ENCODE results near the gene RHBG. TPM values are rescaled to one million over a fixed set of nuclear protein-coding genes. Genes with fewer than 3 reads are reported as not detected.
A peak's percentile ranks its signal among the peaks of the same experiment; 100 is the strongest.
"Not testable (repeated sequence)": the region's sequence is repeated elsewhere in the genome, so short reads cannot be mapped to it uniquely, and the experiment has no call there.

The RHBG gene
- total RNA-seq, 1 donor from 2014 or later = not detected

DNA sequence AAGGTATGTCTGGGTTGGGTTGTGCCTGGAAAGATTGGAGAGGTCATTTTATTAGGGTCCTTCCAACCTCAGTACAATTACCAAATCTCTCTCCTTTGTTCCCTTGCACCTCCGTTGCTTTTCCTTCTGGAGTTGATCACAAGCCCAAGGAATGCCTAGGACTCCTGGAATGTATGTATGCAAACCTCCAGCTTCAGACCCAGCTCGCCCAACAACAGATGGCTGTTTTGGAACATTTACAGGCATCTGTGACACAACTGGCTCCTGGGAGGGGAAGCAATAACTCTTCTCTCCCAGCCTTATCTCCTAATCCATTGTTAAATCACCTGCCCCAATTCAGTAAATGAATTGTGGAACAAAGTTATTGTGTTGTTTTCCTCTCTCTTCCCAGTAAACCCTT, 22.4 kb upstream of the RHBG start:
- H3K4me3 Mint-ChIP-seq (ENCODE audit: unreplicated experiment) = no peak overlapping the region
- peaks cover 7% of the 10 kb centered on the region for H3K4me1 Mint-ChIP-seq (ENCODE audit: low read depth)
- no peak overlapping the region for H3K27ac Mint-ChIP-seq (ENCODE audit: unreplicated experiment)
- no peaks in the 10 kb centered on the region for H3K36me3 Mint-ChIP-seq (ENCODE audit: low read depth)
- DNase-seq (ENCODE audit: low spot score) = no peak
- H3K27me3 Mint-ChIP-seq (ENCODE audit: low read depth) = peaks cover 20% of the 10 kb centered on the region
- TF ChIP-seq, protein P1, sequence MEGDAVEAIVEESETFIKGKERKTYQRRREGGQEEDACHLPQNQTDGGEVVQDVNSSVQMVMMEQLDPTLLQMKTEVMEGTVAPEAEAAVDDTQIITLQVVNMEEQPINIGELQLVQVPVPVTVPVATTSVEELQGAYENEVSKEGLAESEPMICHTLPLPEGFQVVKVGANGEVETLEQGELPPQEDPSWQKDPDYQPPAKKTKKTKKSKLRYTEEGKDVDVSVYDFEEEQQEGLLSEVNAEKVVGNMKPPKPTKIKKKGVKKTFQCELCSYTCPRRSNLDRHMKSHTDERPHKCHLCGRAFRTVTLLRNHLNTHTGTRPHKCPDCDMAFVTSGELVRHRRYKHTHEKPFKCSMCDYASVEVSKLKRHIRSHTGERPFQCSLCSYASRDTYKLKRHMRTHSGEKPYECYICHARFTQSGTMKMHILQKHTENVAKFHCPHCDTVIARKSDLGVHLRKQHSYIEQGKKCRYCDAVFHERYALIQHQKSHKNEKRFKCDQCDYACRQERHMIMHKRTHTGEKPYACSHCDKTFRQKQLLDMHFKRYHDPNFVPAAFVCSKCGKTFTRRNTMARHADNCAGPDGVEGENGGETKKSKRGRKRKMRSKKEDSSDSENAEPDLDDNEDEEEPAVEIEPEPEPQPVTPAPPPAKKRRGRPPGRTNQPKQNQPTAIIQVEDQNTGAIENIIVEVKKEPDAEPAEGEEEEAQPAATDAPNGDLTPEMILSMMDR (IDR thresholded peaks at IDR 0.05) = no peak
- H3K9me3 Mint-ChIP-seq (ENCODE audit: low read depth) = no peaks in the 10 kb centered on the region

DNA sequence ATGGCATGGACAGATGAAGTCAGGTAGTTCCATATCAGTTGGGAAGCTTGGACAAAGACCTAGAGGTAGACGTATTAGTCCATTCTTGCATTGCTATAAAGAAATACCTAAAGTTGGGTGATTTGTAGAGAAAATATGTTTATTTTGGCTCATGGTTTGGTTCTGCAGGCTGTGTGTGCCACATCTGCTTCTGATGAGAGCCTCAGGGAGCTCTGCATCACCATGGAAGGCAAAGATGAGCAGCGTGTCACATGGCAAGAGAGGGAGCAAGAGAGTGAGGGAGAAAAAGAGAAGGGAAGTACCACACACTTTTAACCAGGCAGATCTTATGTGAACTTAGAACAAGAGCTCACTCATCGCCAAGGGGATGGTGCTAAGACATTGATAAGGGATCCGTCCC, 21.7 kb upstream of the RHBG start:
- no peak overlapping the region for H3K27ac Mint-ChIP-seq (ENCODE audit: unreplicated experiment)
- peaks cover 20% of the 10 kb centered on the region for H3K27me3 Mint-ChIP-seq (ENCODE audit: low read depth)
- TF ChIP-seq, protein P1 (IDR thresholded peaks at IDR 0.05) = no peak
- H3K4me3 Mint-ChIP-seq (ENCODE audit: unreplicated experiment) = no peak overlapping the region
- H3K36me3 Mint-ChIP-seq (ENCODE audit: low read depth) = no peaks in the 10 kb centered on the region
- peaks cover 7% of the 10 kb centered on the region for H3K4me1 Mint-ChIP-seq (ENCODE audit: low read depth)
- H3K9me3 Mint-ChIP-seq (ENCODE audit: low read depth) = no peaks in the 10 kb centered on the region
- no peak for DNase-seq (ENCODE audit: low spot score)

DNA sequence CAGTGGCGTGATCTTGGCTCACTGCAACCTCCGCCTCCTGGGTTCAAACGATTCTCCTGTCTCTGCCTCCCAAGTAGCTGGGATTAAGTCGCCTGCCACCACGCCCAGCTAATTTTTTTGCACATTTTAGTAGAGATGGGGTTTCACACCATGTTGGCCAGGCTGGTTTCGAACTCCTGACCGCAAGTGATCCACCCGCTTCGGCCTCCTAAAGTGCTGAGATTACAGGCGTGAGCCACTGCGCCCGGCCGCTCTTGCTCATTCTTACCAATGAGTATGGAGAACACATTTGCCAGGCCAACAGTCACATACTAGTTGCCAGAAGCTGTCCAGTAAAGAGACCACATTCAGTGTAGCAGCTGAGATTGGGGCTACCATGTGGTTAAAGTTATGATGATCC, 16.5 kb upstream of the RHBG start:
- not testable (repeated sequence) for H3K36me3 Mint-ChIP-seq (ENCODE audit: low read depth); H3K27ac Mint-ChIP-seq (ENCODE audit: unreplicated experiment); H3K4me3 Mint-ChIP-seq (ENCODE audit: unreplicated experiment); H3K4me1 Mint-ChIP-seq (ENCODE audit: low read depth); DNase-seq (ENCODE audit: low spot score); H3K9me3 Mint-ChIP-seq (ENCODE audit: low read depth)
- peaks cover 33% of the 10 kb centered on the region for H3K27me3 Mint-ChIP-seq (ENCODE audit: low read depth)

DNA sequence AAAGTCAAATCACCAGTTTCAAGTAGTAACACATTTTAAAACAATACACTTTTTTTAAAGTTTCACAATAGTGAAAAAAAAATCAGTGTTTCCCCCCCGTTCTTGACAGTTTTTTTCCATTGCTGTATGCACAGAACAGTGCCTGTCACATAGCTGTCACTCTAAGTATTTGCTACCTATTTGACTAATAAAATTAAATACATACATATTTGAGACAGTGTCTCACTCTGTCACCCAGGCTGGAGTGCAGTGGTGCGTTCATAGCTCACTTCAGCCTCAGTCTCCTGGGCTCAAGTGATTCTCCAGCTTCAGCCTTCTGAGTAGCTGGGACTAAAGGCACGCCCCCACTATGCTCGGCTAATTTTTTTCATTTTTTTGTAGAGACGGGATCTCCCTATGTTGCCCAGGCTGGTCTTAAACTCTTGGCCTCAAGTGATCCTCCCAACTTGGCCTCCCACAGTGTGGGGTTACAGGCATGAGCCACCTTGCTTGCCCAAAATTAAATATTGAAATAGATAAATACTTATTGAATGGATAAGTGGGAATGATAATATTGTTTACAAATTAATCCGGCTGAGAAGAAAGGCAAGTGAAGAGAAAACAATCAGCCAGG, 12.6 kb upstream of the RHBG start:
- Mint-ChIP-seq H3K27me3 (ENCODE audit: low read depth) (peaks cover 44% of the 10 kb centered on the region), H3K27ac (ENCODE audit: unreplicated experiment) (no peak overlapping the region), H3K9me3 (ENCODE audit: low read depth) (no peaks in the 10 kb centered on the region), H3K4me3 (ENCODE audit: unreplicated experiment) (no peak overlapping the region), H3K36me3 (ENCODE audit: low read depth) (peaks cover 1% of the 10 kb centered on the region), H3K4me1 (ENCODE audit: low read depth) (peaks cover 3% of the 10 kb centered on the region)
- DNase-seq (ENCODE audit: low spot score) = no peak
- TF ChIP-seq, protein P1 (IDR thresholded peaks at IDR 0.05) = no peak

DNA sequence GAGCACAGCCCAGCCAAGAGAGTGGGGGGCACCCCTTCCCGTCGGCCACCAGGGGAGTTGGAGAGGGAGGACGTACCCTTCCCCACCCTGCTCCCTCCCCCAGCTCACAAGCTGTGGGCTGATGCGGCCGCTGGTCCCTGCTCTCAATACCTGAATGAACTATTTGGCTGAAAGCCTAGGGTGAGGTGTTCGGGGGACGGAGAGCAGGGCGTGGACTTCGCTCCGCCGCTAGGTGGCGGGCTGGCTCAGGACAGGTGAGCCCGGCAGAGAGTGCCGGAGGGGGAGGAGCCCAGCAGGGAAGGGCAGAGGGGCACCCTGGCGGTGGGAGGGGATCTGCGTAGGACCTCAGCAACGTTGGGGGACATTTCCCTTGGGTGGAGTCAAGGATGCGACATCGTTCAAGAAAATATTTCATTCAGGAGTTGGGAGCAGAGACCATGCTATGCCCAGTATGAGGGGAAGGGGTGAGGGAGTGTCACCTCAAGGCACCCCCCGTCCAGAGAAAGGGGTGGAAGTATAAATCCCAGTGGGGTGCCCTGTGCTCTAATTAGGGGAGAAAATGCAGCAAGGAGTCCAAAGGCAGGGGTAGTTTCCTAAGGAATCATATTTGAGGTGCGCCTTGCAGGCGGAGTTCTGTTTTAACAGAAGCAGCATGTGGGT, 12.0 kb upstream of the RHBG start:
- Mint-ChIP-seq H3K4me1 (ENCODE audit: low read depth) (peaks cover 3% of the 10 kb centered on the region), H3K27ac (ENCODE audit: unreplicated experiment) (no peak overlapping the region), H3K27me3 (ENCODE audit: low read depth) (peaks cover 44% of the 10 kb centered on the region), H3K4me3 (ENCODE audit: unreplicated experiment) (no peak overlapping the region), H3K9me3 (ENCODE audit: low read depth) (no peaks in the 10 kb centered on the region), H3K36me3 (ENCODE audit: low read depth) (peaks cover 1% of the 10 kb centered on the region)
- DNase-seq (ENCODE audit: low spot score) = no peak
- TF ChIP-seq, protein P1 (IDR thresholded peaks at IDR 0.05) = peak; percentile 83

DNA sequence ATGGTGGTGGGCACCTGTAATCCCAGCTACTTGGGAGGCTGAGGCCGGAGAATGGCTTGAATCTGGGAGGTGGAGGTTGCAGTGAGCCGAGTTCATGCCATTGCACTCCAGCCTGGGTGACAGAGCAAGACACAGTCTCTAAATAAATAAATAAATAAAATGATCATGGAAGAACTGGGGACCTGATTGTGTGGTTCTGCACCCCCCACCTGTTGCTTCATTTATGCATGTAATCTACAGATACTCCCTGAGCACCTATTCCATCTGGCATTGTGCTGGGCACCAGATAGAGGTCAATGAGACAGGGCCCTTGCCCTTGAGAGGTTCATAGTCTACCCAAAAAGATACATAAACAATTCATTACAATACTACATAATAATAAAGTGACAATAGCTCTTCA, 11.0 kb upstream of the RHBG start:
- TF ChIP-seq, protein P1 (IDR thresholded peaks at IDR 0.05) = no peak
- peaks cover 1% of the 10 kb centered on the region for H3K36me3 Mint-ChIP-seq (ENCODE audit: low read depth)
- H3K27me3 Mint-ChIP-seq (ENCODE audit: low read depth) = peaks cover 44% of the 10 kb centered on the region

More for the DNA sequence above, 11.0 kb upstream of the RHBG start:
- no peak for DNase-seq (ENCODE audit: low spot score)
- no peak overlapping the region for H3K4me3 Mint-ChIP-seq (ENCODE audit: unreplicated experiment)
- H3K4me1 Mint-ChIP-seq (ENCODE audit: low read depth) = peaks cover 3% of the 10 kb centered on the region
- H3K27ac Mint-ChIP-seq (ENCODE audit: unreplicated experiment) = no peak overlapping the region
- H3K9me3 Mint-ChIP-seq (ENCODE audit: low read depth) = no peaks in the 10 kb centered on the region

Measured in chondrocyte (in vitro differentiated cells).